Vagina (tissue), 1 donor: ENCODE results near the gene S1PR4. TPM values are rescaled to one million over a fixed set of nuclear protein-coding genes. Genes with fewer than 3 reads are reported as not detected.

ENCODE experiments used
- total RNA-seq: library from RNA; depleted of rRNA; stranded (reverse); fragments of >200 nt; gene quantifications from one replicate; pipeline ENCODE4 v1.2.3, GENCODE V29; 2016

S1PR4 gene
- total RNA-seq, 1 donor from 2014 or later: not detected

Other genes with a start within 250 kb of the S1PR4 start
- gene ZNF77, start 233.8 kb upstream of the S1PR4 start, total RNA-seq: 6.4 TPM
- gene TLE6, start 201.2 kb upstream of the S1PR4 start, total RNA-seq: 10.6 TPM
- 28.2 TPM for gene TLE2, start 149.5 kb upstream of the S1PR4 start, total RNA-seq
- 451 TPM for gene TLE5, start 116.3 kb upstream of the S1PR4 start, total RNA-seq
- 33.6 TPM for gene GNA11, start 84.4 kb upstream of the S1PR4 start, total RNA-seq
- 28.2 TPM for gene GNA15, start 42.7 kb upstream of the S1PR4 start, total RNA-seq
- gene NCLN, start 7.2 kb downstream of the S1PR4 start, total RNA-seq: 34.9 TPM
- gene CELF5, start 45.9 kb downstream of the S1PR4 start, total RNA-seq: not detected
- gene NFIC, start 187.8 kb downstream of the S1PR4 start, total RNA-seq: 142 TPM